Activated T-cell treated with anti-CD3 and anti-CD28 coated beads, Interleukin-2, amount 50 U/mL, for 48 hours (primary cell): ENCODE measurements around the gene ZFYVE28.
"Not testable (repeated sequence)": the region's sequence is repeated elsewhere in the genome, so short reads cannot be mapped to it uniquely, and the experiment has no call there.

Experiments used
- DNase-seq, 2 experiments: peaks; one replicate each; pipeline ENCODE4 v3.0.0-alpha.2; 2020

ZFYVE28 gene

DNA sequence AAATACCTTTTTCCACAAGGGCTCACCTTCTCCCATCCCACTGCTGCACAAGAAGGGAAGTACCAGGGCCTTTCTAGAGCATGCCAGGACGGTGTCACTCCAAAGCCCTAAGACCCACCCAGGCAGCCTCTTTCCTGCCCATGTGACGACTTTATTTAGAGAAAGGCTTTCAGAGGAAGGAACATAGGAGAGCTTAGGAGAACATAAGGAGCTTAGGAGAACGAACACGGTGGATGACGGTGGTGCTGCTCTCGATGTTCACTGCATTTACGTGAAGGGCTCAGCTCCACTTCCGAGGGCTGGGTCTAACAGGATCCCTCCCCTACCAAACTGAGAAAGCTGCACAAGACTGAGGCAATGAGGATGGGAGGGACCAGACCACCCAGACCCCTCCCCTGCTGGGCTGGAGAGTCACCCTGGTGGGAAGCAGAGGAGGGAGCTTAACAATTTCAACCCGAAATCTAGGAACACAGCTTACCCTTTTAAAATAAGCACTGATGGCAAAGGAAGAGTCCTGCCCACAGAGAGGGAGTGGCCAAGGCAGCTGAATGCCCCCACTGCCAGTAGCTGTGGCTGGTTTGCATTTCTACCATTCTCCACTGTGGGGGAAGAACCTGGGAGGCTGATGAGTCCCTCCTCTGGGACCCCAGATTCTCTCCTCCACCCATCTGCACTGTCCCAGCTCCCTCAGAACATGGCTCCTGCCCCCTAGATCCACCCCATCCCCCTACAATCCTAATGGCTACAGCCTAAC is 29.8 kb downstream of the ZFYVE28 start:
- no peak for DNase-seq

DNA sequence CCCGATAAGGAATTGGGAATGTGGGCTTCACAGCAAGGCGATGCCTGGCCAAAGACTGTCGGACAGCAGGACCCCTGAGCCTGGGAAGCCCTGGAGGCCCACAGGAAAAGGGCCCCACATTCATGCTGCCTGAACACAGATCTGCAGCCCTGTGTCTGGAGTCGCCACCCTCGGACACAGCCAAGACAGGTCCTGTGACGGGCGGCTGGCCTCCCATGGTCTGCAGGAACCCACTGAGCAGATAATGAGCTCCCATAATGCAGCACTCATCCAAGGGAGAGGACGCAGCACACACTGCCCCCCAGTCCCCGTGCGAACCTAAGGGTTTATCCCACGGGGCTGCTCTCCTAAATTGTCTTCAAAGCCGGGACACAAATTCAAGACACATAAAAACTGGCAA is 30.6 kb downstream of the ZFYVE28 start:
- no peak for DNase-seq

DNA sequence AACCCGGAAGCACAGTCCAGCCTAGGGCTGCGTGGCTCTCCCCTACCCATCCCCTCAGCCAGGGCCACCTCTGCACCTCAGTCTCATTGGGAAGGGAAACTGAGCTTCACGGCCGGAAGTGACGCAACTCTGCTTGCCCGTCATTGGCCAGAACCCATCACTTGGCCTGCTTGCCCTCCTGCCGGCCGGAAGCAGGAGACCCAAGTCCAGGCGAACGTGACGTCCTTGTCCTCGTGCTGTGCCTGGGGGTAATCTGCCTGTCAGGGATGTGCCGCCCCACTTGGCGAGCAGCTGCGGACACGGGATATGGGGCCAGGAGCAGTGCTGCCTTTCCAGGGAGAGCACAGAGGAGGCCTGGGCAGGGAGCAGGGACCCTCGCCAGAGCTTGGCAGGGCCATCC is 31.2 kb downstream of the ZFYVE28 start:
- DNase-seq, result no peak

DNA sequence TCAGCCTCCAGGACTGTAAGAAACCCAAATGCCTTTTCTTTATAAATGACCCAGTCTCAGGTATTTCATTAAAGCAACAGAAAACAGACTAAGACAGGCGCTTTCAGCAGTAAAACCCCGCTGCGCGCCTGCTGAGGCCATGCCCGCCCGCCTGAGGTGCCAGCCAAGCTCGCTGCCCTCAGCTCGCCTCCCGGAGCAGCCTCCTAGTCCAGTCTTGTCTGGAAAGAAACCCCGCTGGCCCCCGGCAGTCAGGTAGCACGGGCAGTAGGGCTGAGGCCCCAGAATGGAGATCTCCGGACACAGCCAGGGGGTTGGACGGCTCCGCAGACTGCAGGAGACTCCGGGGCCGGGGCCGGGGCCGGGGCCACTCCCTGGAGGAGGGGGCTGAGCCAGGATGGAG is 31.7 kb downstream of the ZFYVE28 start:
- no peak for DNase-seq

DNA sequence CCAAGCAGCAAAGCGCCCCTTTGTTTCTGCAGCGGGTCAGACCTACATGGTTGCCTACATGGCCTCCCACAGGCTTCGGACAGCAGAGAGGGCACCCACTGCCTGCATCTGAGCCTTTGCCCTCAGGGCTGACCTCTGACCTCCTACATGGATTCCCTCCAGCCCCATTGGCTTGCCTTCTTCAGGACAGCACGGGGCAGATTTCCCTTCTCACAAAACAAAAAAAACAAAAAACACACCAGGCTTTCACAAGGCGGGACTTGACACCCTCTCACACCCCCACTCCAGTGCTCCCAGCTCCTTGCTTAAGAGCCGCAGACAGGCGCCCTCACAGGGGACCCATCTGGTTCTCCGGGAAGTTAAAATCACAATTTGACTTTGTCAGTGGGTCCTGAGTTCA is 32.9 kb downstream of the ZFYVE28 start:
- no peak for DNase-seq

DNA sequence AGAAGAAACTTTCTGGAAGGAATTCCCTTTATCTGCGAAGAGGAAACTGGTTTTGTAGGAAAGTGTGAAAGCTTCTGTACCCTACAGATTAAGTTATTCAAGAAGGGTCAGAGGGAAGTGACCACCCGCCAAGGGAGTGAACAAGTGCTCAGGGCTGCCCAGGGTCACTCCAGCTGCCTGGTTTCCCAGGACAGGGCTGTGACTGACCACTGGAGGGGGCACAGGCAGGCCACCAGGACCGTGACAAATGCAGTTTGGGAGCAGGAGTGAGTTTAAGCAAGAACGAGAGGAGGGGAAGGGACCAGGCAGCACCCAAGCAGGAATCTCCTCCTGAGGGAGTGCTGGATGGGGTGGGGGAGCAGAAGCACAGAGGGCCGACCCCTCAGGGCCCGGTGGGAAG is 34.2 kb downstream of the ZFYVE28 start:
- DNase-seq, result no peak

DNA sequence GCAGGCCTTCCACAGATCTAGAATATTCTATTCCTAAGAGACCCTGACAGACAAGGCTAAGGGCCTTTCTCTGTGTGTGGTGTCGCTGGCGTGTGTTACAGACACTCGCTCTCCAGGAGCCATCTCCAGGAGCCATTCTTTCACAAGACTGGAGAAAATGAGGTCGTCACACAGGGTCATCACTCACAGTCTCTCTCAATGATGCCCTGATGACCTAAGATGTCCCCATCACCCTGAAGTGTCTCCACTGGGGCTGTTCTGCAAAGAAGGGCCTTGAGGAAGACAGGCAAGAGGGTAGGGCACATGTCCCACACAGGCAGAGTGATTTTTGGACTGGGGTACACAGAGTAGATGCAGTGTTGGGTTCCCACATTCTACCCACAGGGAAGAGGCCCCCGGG is 34.7 kb downstream of the ZFYVE28 start:
- DNase-seq, result no peak

DNA sequence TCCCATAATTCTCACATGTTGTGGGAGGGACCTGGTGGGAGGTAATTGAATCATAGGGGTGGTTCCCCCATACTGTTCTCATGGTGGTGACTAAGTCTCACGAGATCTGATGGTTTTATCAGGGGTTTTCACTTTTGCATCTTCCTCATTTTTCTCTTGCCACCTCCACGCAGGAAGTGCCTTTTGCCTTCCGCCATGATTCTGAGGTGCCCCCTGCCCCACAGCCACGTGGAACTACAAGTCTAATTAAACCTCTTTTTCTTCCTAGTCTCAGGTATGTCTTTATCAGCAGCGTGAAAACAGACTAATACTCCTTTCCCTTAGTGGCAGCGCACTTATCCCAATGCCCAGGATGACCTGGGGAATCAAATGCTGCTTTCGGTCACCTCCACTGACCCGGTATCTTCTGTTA is 35.2 kb downstream of the ZFYVE28 start:
- not testable (repeated sequence) for DNase-seq

DNA sequence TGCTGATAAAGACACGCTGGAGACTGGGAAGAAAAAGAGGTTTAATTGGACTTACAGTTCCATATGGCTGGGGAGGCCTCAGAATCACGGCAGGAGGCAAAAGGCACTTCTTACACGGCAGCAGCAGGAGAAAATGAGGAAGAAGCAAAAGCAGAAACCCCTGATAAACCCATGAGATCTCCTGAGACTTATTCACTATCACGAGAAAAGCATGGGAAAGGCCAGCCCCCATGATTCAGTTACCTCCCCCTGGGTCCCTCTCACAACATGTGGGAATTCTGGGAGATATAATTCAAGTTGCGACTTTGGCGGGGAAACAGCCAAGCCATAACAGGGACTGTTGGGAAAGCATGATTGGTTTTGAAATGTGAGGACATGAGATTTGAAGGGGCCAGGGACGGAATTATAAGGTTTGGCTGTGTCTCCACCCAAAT is 35.7 kb downstream of the ZFYVE28 start:
- DNase-seq, result not testable (repeated sequence)

DNA sequence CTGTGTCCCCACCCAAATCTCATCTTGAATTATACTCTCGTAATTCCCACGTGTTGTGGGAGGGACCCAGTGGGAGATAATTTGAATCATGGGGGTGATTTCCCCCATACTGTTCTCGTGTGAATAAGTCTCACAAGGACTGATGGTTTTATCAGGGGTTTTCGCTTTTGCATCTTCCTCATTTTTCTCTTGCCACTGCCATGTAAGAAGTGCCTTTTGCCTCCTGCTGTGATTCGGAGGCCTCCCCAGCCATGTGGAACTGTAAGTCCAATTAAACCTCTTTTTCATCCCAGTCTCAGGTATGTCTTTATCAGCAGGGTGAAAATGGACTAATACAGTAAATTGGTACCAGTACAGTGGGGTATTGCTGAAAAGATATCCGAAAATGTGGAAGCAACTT is 37.9 kb downstream of the ZFYVE28 start:
- not testable (repeated sequence) for DNase-seq

DNA sequence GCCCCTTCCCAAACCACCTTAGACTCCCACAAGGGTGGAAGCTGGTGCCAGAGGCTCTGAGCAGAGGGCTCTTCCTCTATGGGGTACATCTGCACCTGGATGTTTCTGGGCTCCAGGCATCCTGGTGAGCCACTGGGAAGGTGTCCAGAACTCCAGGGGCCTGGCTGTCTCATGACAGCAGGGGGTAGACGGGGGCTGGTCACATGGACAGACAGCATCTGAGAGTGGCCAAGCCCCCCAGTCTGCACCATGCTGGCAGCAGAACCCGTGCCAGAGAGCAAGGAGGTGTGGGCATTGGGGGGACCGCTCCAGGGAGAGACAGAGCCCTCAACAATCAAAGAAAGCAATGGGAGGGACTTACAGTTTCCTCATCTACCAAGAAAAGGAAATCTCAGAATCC is 39.5 kb downstream of the ZFYVE28 start:
- no peak for DNase-seq

DNA sequence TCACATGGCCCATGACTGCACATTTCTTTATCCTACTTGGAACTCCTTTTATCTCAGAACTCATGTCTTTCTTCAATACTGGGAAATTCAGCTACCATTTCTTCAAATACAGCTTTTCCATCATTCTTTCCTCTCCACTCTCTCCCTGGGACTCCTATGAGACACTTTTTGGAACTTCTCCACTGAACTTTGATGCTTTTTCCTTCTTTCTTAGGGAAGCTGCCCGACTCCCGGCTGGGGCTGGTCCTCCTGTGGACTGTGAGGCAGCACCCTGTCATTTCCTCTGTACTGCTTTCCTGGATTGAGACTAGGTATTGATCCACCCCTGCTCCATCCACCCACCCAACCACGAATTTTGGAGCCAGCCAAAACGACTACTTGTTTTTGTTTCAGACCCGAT is 40.0 kb downstream of the ZFYVE28 start:
- DNase-seq, result no peak

DNA sequence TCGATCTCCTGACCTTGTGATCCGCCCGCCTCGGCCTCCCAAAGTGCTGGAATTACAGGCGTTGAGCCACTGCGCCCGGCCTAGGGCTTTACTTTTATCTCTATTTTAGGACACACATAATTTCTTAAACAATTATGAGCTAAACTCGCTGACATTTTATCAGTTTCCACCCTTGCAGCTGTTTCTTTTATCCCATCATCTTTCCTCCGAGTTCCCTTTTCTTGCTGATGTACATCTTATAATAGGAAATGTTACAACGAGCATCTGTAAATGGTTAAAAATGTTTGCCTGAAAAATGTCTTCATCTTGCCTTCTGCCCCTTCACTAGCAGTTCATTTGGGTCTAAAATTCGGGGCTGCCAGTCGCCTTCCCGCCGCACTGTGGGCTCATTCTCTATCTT is 41.2 kb downstream of the ZFYVE28 start:
- DNase-seq, result no peak

DNA sequence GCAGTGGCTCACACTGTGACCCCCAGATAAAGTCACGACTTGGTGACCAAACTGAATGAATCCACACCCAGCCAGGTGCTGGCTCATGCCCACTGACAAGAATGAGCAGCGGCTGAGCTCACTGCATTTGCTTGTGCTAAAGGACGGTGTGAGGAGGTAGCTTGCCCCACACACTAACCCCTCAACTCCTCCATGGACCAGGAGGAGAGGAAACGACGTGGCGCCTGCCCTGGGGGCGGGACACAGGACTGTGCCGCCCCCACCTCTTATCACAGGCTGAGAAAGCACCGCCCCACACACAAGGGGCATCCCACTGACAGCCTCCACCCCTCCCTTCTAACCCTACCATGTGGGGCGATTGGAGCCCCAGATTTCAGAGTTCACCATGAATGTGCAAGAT is 43.0 kb downstream of the ZFYVE28 start:
- DNase-seq, result no peak

DNA sequence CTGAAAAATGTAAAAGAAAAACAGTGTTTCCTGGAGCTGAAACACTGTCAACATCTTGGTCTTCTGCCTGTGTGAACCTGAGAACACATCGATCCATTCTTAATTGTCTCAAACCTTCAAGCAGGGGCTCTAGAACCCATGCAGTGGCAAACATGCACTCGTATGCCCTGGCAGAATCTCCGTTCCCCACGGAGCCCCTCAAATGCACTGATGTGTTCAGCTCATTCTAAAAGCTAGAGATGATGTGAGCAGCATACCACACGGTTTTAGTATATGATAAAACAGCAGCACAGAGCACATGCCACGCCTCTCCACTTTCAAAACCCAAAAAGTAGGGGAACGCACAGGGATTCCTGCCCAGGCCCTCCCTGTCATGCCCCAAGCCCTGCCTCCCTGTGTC is 44.9 kb downstream of the ZFYVE28 start:
- no peak for DNase-seq

DNA sequence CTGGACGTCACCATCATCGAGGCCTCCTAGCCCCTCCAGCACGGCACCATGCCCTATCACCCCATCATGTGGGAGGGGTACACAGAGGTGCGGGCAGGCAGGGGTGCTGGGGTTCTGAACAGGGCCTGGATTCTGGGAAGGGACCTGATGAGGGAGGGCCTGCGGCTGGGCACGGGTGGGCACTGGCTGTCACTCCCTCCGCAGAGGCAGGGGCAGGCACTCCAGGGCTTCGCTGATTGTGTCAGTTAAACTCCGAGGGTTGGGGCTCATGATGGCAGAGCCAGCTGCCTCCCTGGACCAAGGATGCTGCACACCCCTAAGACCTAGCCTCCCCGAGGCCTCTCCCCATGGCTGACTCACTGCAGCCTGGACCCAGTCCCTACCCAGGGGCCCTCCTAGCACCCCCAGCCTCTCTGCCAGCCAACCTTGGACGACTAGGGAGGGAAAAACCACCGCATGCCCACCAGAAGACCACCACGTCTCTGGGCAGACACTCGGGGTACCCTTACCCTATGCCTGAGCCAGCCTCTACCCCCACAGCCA is 45.9 kb downstream of the ZFYVE28 start:
- DNase-seq, result no peak

DNA sequence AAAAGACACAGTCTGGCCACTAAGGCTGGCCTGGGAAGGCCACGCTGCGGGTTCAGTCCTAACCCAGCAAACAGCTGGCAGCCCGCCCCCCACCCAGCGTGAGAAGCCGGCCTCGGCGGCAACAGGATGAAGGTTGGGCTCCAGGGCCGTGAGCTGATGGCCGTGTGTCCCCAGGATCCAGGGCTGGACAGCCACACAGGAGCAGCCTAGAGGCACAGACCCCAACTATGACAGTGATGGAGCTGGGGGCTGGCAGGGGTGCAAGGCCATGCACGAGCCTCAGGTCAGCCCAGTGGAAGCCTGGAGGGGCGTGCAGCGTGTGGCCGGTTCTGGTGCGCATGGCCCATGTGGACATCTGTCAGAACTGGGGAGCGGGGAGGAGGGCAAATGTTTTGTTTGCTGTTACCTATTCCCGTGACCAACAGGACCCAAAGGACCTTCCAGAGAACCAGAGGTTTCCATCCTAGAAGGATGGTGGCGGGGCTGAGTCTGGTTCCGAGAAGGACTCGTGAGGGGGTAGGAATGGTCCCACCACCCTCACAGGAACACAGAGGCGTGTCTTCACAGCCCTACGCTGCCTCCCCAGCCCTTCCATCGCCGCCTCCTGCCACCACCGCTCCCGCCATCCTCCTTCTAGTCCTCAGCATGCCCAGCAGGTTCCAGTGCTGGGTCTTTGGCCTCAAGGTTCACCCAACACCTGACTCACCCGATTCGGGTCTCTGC is 46.5 kb downstream of the ZFYVE28 start:
- no peak for DNase-seq

DNA sequence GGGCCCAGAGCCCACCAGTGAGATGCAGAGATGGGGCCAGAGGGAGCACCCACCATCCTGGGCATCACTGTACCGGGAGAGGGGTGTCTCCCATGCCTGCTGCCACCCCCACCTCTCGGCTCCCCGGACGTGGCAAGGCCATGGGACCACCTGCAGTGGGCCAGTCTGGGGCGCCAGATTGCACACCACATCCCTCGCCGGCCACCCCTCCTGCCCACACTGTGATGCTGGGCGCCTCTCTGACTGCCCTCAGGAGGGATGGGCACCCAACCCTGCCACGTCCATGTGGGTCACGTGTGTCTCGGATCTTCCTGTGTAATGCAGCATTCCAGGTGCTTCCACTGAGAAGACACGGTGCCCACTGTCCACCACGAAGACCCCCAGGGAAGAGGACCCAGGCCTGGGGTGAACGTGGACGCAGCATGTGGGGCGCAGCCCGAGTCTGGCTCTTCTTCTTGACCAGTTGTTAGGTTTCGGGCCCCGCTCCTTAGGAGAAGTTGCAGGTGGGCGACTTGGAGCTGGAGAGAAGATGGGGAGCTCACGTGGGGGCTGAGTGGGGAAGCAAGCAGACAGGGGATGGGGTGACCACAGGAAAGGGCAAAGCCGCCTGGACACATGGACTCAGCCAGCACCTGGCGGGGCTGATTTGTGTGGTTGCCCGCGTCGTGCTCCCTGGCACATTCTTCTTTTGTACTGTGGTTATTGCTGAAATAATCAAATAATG is 47.7 kb downstream of the ZFYVE28 start:
- no peak for DNase-seq

DNA sequence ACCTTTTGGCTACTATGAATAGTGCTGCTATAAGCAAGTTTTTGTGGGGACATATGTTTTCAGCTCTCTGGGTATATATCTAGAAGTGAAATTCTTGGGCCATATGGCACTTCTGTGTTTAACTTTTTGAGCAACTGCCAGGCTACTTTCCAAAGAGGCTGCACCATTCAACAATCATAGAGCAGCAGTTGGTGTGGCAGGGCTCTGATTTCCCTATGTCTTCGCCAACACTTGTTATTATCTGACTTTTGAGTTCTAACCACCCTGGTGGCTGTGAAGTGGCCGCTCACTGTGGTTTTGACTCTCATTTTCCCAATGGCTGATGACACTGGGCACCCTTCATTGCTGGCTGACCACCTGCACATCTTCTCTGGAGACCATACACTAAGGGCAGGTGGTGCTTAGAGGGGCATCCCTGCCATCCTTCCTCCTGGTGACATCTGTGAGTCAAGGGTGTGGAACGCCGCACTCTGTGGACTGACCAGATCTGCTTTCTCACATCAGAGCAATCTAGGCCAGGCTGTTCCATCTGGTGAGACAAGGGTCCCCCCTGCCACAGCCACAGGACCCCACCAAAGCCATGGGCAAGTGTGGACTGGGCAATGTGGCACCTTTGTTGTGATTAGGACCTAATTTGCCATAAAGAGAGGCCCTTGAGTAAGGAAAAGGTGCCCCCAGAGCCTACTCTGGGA is 49.6 kb downstream of the ZFYVE28 start:
- DNase-seq, result no peak

DNA sequence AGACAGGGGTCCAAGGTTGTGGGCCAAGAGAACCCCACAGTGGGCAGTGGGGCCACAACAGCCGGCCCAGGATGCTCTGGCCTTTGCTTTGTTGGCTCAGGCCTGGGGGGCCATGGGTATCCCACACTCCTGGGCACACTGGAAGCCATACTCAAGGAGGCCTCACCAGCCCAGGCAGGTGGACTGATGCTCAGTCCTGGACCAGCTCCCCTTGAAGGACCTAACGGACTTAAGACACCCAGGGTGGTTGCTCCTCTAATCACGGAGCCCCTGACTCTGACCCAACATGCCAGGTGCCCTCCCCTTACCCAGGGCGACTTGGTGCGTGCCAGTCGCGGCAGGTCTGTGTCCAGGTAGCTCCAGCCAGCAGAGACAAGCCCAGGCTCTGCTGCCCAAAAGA is 50.8 kb downstream of the ZFYVE28 start:
- no peak for DNase-seq

DNA sequence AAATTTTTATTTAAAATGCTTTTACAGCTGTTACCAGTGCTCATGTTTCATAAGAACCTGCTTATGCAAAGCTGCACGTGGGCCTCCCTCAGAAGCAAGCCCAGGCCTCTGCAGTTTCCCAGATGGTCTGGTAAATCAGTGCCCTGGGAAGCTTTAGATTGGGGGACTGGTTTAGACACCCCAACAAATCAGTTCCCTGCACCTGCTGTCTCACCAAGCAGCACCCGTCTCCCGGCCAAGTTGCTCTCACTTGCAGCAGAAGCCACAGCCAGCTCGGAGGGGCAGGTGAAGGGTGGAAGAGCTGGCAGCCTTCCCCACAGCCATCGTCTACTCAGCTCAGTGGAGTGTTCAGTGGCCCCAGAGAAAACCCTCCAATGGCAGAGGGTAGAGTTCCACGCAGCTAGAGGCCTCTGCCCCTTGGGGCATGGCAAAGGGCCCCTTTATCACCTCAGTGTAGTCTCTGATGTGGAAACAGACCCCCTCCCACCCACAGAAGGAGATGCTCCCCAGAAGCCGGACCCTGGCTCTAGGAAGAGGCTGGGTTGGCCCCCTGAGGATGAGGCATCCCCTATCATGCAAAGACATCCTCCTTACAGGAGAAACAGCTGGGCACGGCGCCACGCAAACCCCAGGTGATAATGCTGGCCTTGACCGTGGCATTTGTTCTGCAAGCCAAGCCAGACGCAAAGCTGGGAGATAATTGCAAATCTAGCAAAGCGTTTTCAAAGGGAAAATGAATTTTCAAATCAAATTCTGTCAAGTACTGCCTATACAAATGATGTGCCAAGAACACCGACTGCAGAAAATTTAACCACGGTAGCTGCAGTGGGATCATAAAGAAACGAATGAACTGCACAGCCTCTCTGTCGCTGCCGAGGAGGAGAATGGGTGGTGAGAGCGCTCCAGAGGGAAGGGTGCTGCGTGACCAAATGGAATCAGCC is 51.9 kb downstream of the ZFYVE28 start:
- DNase-seq, result no peak

DNA sequence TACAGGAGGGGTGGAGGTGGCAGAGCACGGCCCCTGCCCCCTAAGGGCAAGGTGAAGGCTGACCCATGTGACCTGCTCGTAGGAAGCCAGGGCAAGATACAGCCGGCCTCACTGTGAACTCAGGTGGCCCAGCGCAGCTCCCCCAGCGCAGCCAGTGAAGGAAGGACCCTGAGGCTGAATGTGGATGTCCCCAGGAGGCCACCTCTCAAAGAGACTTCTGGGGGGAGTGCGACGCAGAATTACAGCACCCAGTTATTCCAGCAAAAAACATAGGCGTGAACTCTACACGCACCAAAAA is 52.6 kb downstream of the ZFYVE28 start:
- no peak for DNase-seq
